Measurements from ENCODE around the gene GPR39. TPM values are rescaled to one million over a fixed set of nuclear protein-coding genes. Genes with fewer than 3 reads are reported as not detected.

Gene GPR39
- total RNA-seq, 2 experiments from 2014 or later, result not detected

DNA sequence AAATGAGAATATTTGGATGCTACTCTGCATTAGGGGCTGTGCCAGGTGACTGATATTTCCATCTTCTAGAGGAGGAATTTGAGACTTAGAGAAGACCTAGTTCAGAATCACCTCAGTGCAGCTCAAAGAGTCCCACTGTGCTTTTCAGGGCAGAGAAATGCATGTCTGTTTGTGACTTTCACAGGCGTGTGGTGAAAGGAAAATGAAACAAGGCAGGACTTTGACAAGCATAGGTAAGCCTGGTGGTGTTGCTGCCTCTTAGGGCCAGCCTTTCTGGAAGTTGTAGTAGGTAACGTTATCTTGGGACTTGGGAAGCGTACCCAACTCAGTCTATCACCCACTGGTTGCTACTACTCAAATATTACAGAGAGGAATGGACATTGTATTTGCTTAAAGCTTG lies 2.6 kb downstream of the GPR39 start:
- no peak overlapping the region for H3K27ac Mint-ChIP-seq
- POLR2A ChIA-PET, result no interaction called here
- H3K4me3 Mint-ChIP-seq, result no peak overlapping the region
- H3K9me3 Mint-ChIP-seq, result peaks cover 2% of the 10 kb centered on the region
- no peak for DNase-seq
- no peaks in the 10 kb centered on the region for H3K4me1 Mint-ChIP-seq
- CTCF ChIA-PET, result no interaction called here
- no peaks in the 10 kb centered on the region for H3K36me3 Mint-ChIP-seq (ENCODE audit: low read depth)
- no peaks in the 10 kb centered on the region for H3K27me3 Mint-ChIP-seq

DNA sequence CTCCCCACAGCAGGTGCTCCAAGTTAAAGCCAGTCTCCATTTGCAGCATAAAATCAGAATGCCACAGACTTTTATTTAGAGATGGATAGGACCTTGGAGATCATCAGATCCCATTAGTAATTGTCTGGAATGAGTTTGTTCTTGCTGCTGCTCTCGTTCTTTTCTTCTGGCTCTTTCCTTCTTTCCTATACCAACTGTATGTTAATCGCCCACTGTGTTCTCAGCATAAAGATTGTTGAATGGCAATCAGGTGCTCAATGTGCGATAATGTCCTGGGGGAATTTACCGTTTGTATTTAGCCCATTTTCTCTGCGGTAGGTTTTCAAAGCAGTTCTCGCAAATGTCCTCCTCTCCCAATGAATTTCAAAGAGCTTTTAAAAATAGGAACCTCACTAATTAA lies 3.3 kb downstream of the GPR39 start:
- H3K4me1 Mint-ChIP-seq, result no peaks in the 10 kb centered on the region
- H3K27ac Mint-ChIP-seq, result no peak overlapping the region
- no peak for DNase-seq
- ChIA-PET CTCF (no interaction called here), POLR2A (no interaction called here)
- no peak overlapping the region for H3K4me3 Mint-ChIP-seq
- H3K36me3 Mint-ChIP-seq (ENCODE audit: low read depth), result no peaks in the 10 kb centered on the region
- peaks cover 2% of the 10 kb centered on the region for H3K9me3 Mint-ChIP-seq
- no peaks in the 10 kb centered on the region for H3K27me3 Mint-ChIP-seq

DNA sequence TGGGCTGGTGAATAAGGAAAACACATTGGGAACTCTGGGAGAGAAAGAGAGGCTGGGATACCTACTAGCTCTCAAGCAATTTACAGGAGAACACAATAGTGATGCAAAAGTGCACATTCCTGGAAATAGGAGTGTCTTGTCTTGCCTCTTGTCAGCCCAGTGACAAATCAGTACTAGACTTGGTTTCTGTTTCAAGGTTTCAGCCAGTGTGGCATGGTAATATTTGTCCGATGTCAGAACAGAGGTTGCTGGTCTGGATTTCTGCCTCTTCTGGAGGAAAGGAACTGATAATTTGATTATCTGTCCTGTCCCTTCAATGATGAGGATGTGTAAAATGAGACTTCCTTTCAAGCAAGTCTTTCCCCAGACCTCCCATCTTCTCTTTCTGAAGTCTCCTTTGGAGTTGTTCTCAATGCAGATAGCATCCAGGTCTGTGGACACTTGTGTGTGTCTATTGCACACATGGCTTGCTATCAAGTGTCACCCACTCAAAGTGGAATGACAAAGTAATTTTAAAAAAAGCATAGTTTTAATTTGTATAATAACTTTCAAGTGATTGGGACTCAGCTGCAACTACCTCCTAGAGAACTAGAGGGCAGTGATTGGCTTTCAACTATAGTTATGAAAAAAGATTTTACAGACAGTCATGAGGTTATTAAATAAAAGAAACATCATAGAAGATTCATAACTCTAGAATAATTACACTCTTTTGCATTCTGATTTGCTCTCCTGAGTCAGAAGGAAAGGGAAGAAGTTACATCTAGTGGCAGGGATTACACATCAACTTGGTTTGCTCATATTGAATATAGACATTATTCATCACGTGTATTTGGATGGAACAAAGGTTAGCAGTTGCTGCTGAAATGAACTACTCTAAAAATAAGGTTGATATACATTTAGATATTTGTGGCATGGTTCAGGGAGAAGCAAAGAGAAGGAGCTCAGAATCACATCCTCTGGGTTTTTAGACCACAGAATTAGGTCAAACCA lies 4.5 kb downstream of the GPR39 start:
- no peaks in the 10 kb centered on the region for H3K27me3 Mint-ChIP-seq
- DNase-seq, result no peak
- H3K4me3 Mint-ChIP-seq, result no peak overlapping the region
- H3K36me3 Mint-ChIP-seq (ENCODE audit: low read depth), result no peaks in the 10 kb centered on the region
- ChIA-PET CTCF (no interaction called here), POLR2A (no interaction called here)
- peaks cover 2% of the 10 kb centered on the region for H3K9me3 Mint-ChIP-seq
- no peaks in the 10 kb centered on the region for H3K4me1 Mint-ChIP-seq
- H3K27ac Mint-ChIP-seq, result no peak overlapping the region

DNA sequence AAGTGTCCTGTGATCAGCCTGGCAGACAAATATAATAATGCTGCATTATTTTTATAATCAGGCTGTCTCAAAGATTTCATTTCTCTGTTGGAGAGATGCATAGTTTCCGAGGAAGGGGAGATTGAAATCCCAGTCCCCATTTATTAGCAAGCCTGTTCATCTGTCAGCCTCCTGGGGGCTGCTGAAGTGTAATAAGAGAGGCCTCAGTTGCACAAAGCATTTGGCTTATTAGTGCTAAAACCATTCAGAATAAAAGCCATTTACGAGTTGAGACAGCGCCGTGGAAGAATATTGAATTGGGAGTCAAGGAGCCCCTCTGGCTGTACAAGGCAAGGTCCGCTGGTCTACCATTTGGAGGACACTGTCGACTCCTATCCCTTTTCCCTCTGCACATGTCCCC lies 6.1 kb downstream of the GPR39 start:
- POLR2A ChIA-PET, result no interaction called here
- H3K9me3 Mint-ChIP-seq, result peaks cover 2% of the 10 kb centered on the region
- no peaks in the 10 kb centered on the region for H3K36me3 Mint-ChIP-seq (ENCODE audit: low read depth)
- H3K4me1 Mint-ChIP-seq, result no peaks in the 10 kb centered on the region
- no peak for DNase-seq
- H3K27ac Mint-ChIP-seq, result no peak overlapping the region
- H3K4me3 Mint-ChIP-seq, result no peak overlapping the region
- CTCF ChIA-PET, result no interaction called here
- H3K27me3 Mint-ChIP-seq, result no peaks in the 10 kb centered on the region

DNA sequence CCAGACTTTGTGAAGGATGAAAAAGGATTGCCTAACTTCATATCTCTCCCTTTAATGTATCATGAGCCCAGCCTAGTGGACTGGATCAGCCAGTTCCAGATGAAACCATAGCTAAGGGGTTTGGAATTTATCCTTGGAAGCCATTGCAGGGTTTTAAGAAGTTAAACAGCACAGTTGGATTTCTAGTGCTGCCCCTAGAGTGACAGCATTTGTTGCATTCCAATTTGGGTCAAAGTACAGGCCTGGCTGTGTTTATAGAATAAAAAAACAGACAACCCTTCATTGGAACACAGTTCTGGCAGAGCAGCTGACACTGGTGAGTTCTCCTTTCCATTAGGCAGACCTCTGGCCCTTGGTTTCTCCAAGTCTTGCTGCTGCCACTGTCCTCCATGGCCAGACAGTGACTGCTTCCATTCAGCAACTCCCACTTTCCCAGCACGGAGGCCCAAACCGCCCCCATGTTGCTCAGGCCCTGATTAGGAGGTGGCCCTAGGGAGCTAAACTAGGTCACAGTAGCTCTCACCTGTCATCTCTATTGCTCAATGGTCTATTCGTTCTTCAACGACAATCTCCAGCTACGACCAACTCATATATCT lies 8.0 kb downstream of the GPR39 start:
- ChIA-PET CTCF (no interaction called here), POLR2A (no interaction called here)
- no peaks in the 10 kb centered on the region for H3K36me3 Mint-ChIP-seq (ENCODE audit: low read depth)
- H3K9me3 Mint-ChIP-seq, result peaks cover 4% of the 10 kb centered on the region
- no peak overlapping the region for H3K27ac Mint-ChIP-seq
- H3K4me1 Mint-ChIP-seq, result no peaks in the 10 kb centered on the region
- no peak overlapping the region for H3K4me3 Mint-ChIP-seq
- H3K27me3 Mint-ChIP-seq, result no peaks in the 10 kb centered on the region
- no peak for DNase-seq

DNA sequence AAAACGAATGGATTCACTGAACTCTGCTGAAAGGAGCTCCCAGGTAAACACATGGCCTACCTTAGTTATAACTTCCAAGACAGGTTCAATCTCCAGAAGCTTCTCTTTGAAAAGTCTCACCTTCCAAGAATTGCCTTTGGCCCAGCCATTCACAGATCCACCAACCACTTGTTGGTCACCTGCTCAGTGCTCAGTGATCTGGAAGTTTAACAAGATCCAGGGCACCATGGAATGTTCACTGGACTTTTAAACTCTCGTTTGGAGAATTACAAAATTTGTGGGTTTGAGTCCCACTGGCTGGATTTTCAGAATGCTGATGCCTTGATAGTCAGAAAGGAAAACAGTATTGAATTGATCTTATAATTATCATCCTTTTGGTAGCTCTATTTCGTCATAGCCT lies 9.4 kb downstream of the GPR39 start:
- Mint-ChIP-seq H3K9me3 (peaks cover 7% of the 10 kb centered on the region), H3K4me1 (no peaks in the 10 kb centered on the region), H3K27ac (no peak overlapping the region), H3K4me3 (no peak overlapping the region), H3K27me3 (no peaks in the 10 kb centered on the region), H3K36me3 (ENCODE audit: low read depth) (no peaks in the 10 kb centered on the region)
- ChIA-PET CTCF (no interaction called here), POLR2A (no interaction called here)
- no peak for DNase-seq

DNA sequence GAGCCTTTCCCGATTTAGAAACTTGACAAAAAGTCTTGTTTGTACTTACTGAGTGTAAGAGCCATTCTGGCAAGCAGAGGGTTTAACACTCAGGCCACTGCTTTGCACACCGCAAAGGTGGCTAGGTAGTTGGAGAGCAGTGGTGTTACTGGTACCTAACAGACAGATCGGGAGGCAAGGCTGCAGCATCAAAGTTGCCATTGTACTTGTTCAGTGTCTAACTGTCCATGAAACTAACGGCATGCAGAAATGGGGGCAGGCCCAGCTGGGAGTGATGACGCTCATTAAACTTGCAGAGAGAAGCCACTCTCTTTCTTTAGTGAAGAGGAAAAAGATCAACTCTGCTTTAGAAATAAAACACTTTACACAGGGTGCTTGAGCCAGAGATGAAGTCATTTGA lies 10.1 kb downstream of the GPR39 start:
- H3K9me3 Mint-ChIP-seq, result peaks cover 7% of the 10 kb centered on the region
- CTCF ChIA-PET, result no interaction called here
- no peaks in the 10 kb centered on the region for H3K36me3 Mint-ChIP-seq (ENCODE audit: low read depth)
- H3K4me1 Mint-ChIP-seq, result no peaks in the 10 kb centered on the region
- DNase-seq, result no peak
- POLR2A ChIA-PET, result no interaction called here
- H3K27me3 Mint-ChIP-seq, result no peaks in the 10 kb centered on the region
- H3K4me3 Mint-ChIP-seq, result no peak overlapping the region
- H3K27ac Mint-ChIP-seq, result no peak overlapping the region

DNA sequence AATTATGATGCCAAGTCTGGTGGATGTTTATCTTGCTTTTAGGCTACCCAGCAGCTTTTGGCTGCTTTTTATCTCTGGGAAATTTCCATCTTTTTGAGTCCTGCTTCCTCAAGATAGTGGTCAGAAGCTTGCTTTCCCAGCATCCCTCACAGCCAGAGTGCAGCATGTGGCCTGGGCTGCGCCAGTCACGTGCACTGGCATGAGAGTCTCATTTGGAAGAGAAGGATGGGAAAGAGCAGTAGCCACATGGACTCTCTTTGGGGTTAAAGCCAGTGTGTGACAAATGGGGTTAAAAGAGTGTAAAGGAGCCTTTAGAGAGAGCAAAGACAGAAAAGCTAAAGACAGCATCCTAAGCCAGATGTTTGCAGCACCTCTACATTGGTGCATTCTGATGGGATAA lies 12.7 kb downstream of the GPR39 start:
- POLR2A ChIA-PET, result no interaction called here
- Mint-ChIP-seq H3K27ac (no peak overlapping the region), H3K27me3 (no peaks in the 10 kb centered on the region), H3K4me1 (no peaks in the 10 kb centered on the region), H3K9me3 (peaks cover 11% of the 10 kb centered on the region), H3K4me3 (no peak overlapping the region), H3K36me3 (ENCODE audit: low read depth) (no peaks in the 10 kb centered on the region)
- DNase-seq, result no peak
- CTCF ChIA-PET, result no interaction called here

DNA sequence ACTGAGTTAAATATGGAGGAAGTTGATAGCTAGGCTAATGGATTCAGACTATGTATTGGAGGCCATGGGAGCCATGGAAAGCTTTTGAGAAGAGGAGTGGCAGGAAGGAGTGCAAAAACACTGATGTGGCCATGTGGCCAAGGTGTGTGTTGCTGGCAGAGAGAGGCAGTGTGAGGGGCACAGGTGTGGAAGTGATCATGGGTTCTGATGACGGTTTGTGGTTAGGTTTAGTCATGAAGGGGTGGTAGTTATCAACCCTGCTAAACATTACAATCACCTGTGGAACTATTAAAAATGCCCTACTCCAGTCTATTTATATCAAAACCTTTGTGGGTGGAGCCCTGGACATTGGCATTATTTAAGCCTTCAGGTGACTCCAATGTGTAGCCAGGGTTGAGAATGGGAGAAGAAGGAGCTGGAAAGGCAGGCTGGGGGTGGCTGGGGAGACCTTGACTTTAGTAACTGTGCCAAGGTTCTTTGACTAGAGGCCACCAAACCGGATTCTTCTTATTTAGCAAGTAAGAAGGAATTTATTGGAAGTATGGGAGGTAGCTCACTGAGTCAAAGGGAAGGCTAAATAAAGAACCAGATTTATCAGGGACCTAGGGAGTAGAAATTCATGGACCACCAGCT lies 13.5 kb downstream of the GPR39 start:
- ChIA-PET POLR2A (no interaction called here), CTCF (no interaction called here)
- no peaks in the 10 kb centered on the region for H3K4me1 Mint-ChIP-seq

DNA sequence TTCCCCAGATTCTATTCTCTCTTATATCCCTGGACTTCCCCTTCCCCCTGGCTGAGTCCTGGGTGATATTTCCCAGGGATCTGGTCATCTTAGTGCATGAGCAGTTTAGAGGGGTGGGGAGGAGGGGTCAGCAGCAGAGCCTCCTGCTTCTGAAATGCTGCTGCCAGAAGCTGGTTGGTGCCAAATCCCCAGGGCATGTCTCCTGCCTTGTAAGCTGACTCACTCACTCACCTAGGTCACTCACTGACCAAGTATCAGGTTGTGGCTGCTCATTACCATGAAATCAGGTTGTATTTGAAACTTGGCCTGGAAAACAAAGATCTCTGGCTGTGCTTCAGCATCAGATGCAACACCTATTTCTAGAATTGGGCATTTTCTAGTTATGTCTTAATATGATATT lies 14.3 kb downstream of the GPR39 start:
- H3K27me3 Mint-ChIP-seq, result no peaks in the 10 kb centered on the region
- H3K4me1 Mint-ChIP-seq, result no peaks in the 10 kb centered on the region
- POLR2A ChIA-PET, result no interaction called here
- H3K36me3 Mint-ChIP-seq (ENCODE audit: low read depth), result no peaks in the 10 kb centered on the region
- CTCF ChIA-PET, result no interaction called here
- peaks cover 11% of the 10 kb centered on the region for H3K9me3 Mint-ChIP-seq
- DNase-seq, result no peak
- no peak overlapping the region for H3K4me3 Mint-ChIP-seq
- no peak overlapping the region for H3K27ac Mint-ChIP-seq

More for the DNA sequence above, 13.5 kb downstream of the GPR39 start:
- no peak overlapping the region for H3K27ac Mint-ChIP-seq
- no peaks in the 10 kb centered on the region for H3K36me3 Mint-ChIP-seq (ENCODE audit: low read depth)
- DNase-seq, result no peak
- H3K9me3 Mint-ChIP-seq, result peaks cover 11% of the 10 kb centered on the region
- no peaks in the 10 kb centered on the region for H3K27me3 Mint-ChIP-seq
- no peak overlapping the region for H3K4me3 Mint-ChIP-seq

DNA sequence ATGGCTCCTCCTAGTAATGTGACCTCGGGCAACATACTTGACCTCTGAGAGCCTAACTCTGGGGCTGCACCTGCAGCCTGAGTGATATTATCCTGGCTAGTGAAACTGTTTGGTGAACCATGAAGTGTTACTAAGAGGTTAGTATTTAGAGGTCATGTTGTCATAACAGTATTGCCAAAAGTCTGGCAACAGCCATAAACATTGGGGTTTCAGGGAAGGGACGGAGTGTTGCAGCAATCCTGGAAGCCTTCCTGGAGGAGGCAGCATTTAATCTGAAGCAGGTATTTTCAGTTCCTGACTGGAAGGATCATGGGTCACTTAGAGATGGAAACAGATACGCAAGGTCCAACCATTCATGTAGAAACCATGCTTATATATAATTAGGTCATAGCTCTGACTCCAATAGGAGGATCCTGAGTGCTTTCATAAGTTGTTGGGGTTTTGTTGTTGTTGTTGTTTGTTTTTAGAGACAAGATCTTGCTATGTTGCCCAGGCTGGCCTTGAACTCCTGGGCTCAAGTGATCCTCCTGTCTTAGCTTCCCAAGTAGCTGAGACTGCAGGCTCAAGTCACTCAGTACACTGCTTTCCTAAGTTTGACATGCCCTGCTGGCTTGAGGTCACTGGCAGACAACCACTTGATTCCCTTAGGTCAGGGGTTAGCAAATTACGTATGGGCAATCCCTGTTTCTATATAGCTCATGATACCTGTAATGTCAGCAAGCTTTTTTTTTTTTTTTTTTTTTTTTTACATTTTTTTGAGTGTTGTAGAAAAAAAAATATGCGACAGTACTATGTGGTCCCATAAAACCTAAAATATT lies 21.5 kb downstream of the GPR39 start:
- H3K4me3 Mint-ChIP-seq, result no peak overlapping the region
- peaks cover 4% of the 10 kb centered on the region for H3K9me3 Mint-ChIP-seq
- no peaks in the 10 kb centered on the region for H3K4me1 Mint-ChIP-seq
- POLR2A ChIA-PET, result no interaction called here
- H3K27me3 Mint-ChIP-seq, result no peaks in the 10 kb centered on the region
- no peak for DNase-seq
- no peaks in the 10 kb centered on the region for H3K36me3 Mint-ChIP-seq (ENCODE audit: low read depth)
- CTCF ChIA-PET, result no interaction called here
- H3K27ac Mint-ChIP-seq, result no peak overlapping the region

DNA sequence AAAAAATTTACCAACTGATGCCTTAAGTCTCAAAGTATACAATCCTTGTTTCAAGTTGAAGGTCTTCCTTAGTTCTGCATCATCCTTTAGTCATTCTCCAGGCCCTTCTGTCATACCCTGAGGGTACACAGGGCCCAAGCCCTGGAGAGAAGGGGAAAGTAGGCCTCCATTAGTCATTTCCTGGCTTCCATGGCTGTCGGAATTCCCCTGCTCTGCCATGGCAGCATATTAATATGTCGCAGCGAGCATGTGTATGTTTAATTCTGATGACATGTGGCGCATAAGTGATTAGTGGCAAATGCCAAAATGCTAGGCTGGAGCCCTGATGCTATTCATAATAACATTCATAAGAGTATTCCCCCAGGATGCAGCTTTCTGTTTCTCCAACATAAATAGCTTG lies 22.1 kb downstream of the GPR39 start:
- H3K27me3 Mint-ChIP-seq, result no peaks in the 10 kb centered on the region
- ChIA-PET CTCF (no interaction called here), POLR2A (no interaction called here)
- no peaks in the 10 kb centered on the region for H3K36me3 Mint-ChIP-seq (ENCODE audit: low read depth)
- no peaks in the 10 kb centered on the region for H3K4me1 Mint-ChIP-seq
- no peak overlapping the region for H3K27ac Mint-ChIP-seq
- H3K9me3 Mint-ChIP-seq, result peaks cover 2% of the 10 kb centered on the region
- H3K4me3 Mint-ChIP-seq, result no peak overlapping the region
- no peak for DNase-seq

DNA sequence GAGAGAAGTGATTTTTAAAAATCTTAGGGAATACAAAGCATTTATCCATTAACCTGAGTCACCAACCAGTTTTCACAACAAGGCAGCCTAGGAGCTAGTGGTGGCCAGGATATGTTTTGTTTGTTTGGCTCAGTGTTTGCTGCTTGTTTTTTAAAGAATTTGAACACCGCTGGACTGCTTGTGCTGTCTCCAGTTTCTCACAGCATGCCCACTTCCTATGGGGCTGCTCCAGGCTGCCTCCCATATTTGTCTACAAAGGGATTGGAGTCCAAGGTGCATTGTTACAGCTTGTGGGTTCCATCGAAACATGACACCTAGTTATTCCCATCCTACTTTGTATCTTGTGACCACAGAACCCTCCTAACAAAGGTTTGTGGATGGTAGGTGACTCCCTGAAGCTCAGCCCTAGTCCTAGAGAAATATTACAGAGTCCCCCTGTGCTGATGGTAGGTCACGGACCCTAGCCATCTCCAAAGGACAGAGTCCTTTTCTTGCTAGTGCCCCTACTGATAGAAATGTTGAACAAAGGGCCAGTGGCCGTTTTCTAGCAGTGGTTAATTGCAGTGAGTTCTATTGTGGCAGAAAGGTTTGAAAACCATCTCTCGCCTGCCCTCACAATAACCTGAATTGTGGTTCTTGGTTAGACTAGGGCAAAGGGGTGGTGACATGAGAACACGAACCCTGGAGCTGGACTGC lies 23.2 kb downstream of the GPR39 start:
- DNase-seq, result no peak
- Mint-ChIP-seq H3K4me1 (no peaks in the 10 kb centered on the region), H3K27ac (no peak overlapping the region), H3K36me3 (ENCODE audit: low read depth) (no peaks in the 10 kb centered on the region), H3K9me3 (peaks cover 2% of the 10 kb centered on the region), H3K27me3 (no peaks in the 10 kb centered on the region), H3K4me3 (no peak overlapping the region)
- POLR2A ChIA-PET, result no interaction called here
- CTCF ChIA-PET, result no interaction called here

All from activated CD4-positive, alpha-beta memory T cell treated with anti-CD3 and anti-CD28 coated beads, Interleukin-2, amount 10 ng/mL, durations not matched to agents 7 days and 5 days (primary cell).